Measurements from ENCODE around the gene MRPS31.
"Not testable (repeated sequence)": the region's sequence is repeated elsewhere in the genome, so short reads cannot be mapped to it uniquely, and the experiment has no call there.

Gene MRPS31

GRCh38 chr13:40789275-40790153, 18.5 kb upstream of the MRPS31 start, which contains the start of gene SLC25A15:
Gene SLC25A15, plus strand, starts transcription at chr13:40789611. Its CDS starts 3,616 bp downstream, at chr13:40793227.
- DNase-seq, result peak; percentile 69

- DNase-seq, result not testable (repeated sequence)
Observed at GRCh38 chr13:40788540-40789274, 17.7 kb upstream of the MRPS31 start.

GRCh38 chr13:40787062-40787461, 16.1 kb upstream of the MRPS31 start:
- no peak for DNase-seq

GRCh38 chr13:40786568-40786996, 15.6 kb upstream of the MRPS31 start:
- no peak for DNase-seq

- DNase-seq, result no peak
Observed at GRCh38 chr13:40784540-40784939, 13.6 kb upstream of the MRPS31 start.

GRCh38 chr13:40782971-40783370, 12.0 kb upstream of the MRPS31 start:
- not testable (repeated sequence) for DNase-seq

- DNase-seq, result no peak
Observed at GRCh38 chr13:40781717-40782116, 10.7 kb upstream of the MRPS31 start.

GRCh38 chr13:40780822-40781401, 9.9 kb upstream of the MRPS31 start:
- DNase-seq, result no peak

GRCh38 chr13:40779796-40780285, 8.9 kb upstream of the MRPS31 start:
- DNase-seq, result no peak

- DNase-seq, result no peak
Observed at GRCh38 chr13:40779049-40779448, 8.1 kb upstream of the MRPS31 start.

GRCh38 chr13:40777809-40778175, 6.8 kb upstream of the MRPS31 start:
- no peak for DNase-seq

- peak; percentile 35 for DNase-seq
Observed at GRCh38 chr13:40777166-40777808, 6.3 kb upstream of the MRPS31 start.

- DNase-seq, result no peak
Observed at GRCh38 chr13:40776681-40777165, 5.7 kb upstream of the MRPS31 start.

GRCh38 chr13:40776232-40776631, 5.2 kb upstream of the MRPS31 start:
- no peak for DNase-seq

GRCh38 chr13:40774672-40775071, 3.7 kb upstream of the MRPS31 start:
- no peak for DNase-seq

- no peak for DNase-seq
Observed at GRCh38 chr13:40772765-40773473, 1.9 kb upstream of the MRPS31 start.

- no peak for DNase-seq
Observed at GRCh38 chr13:40770609-40770933, 419 bp downstream of the MRPS31 start.

- no peak for DNase-seq
Observed at GRCh38 chr13:40769970-40770369, 1.0 kb downstream of the MRPS31 start.

GRCh38 chr13:40765602-40766001, 5.4 kb downstream of the MRPS31 start:
- DNase-seq, result no peak

- DNase-seq, result no peak
Observed at GRCh38 chr13:40764587-40765403, 6.2 kb downstream of the MRPS31 start.

GRCh38 chr13:40762849-40763248, 8.1 kb downstream of the MRPS31 start:
- no peak for DNase-seq
